Gastrocnemius medialis (tissue), 4 donors: Measurements from ENCODE around the gene GIMAP8. TPM values are rescaled to one million over a fixed set of nuclear protein-coding genes. Genes with fewer than 3 reads are reported as not detected.

Experiments used
- ATAC-seq, 2 donors: fragments of 150-250 bp; one replicate each; pipeline ENCODE4 v1.9.1; 2016
- DNase-seq, 2 donors: peaks; one replicate each; pipeline ENCODE4 v3.0.0-alpha.2; 2019
- H3K27ac ChIP-seq, 4 donors: fragments of 200-600 bp; sonication (generic); 1 replicate in 1 of 4; 2 replicates in 3 of 4; pipeline ENCODE4 v1.5.1; 2016 to 2018; ENCODE audit warnings: mild to moderate bottlenecking in 2 of 4, moderate library complexity in 1 of 4
- H3K27me3 ChIP-seq, 3 donors: fragments of 200-600 bp; sonication (generic) in 2 of 3; 1 replicate in 1 of 3; 2 replicates in 2 of 3; pipeline versions ENCODE4 v1.5.1 to v1.6.0; 2016 to 2019; ENCODE audit warnings: mild to moderate bottlenecking in 1 of 3, moderate library complexity in 1 of 3
- H3K36me3 ChIP-seq, 2 donors: fragments of 200-600 bp; sonication (generic) in 1 of 2; one replicate each; pipeline ENCODE4 v1.5.1; 2017 to 2018
- H3K4me1 ChIP-seq, 2 donors: fragments of 200-600 bp; sonication (generic) in 1 of 2; one replicate each; pipeline ENCODE4 v1.5.1; 2016 to 2017; ENCODE audit warnings: mild to moderate bottlenecking in 2 of 2
- H3K4me3 ChIP-seq, 4 donors: fragments of 200-600 bp; sonication (generic) in 3 of 4; 1 replicate in 1 of 4; 2 replicates in 3 of 4; pipeline ENCODE4 v1.5.1; 2016 to 2019; ENCODE audit warnings: mild to moderate bottlenecking in 2 of 4
- H3K9me3 ChIP-seq, 3 donors: fragments of 200-600 bp; sonication (generic) in 2 of 3; 1 replicate in 1 of 3; 2 replicates in 2 of 3; pipeline ENCODE4 v1.5.1; 2016 to 2019
- CTCF ChIP-seq, 5 experiments: fragments of 450-650 bp in 3 of 5; fragments of 200-600 bp in 2 of 5; sonication (generic) in 2 of 5; IDR thresholded peaks in 4 of 5; conservative IDR thresholded peaks in 1 of 5; 1 replicate in 4 of 5; 2 replicates in 1 of 5; pipeline ENCODE4 v1.5.1; 2016 to 2019; ENCODE audit warnings: antibody characterized with exemption in 5 of 5, mild to moderate bottlenecking in 3 of 5, moderate library complexity in 3 of 5
- POLR2A ChIP-seq, 2 donors: fragments of 450-650 bp; IDR thresholded peaks; one replicate each; pipeline ENCODE4 v1.6.1; 2017; ENCODE audit warnings: antibody characterized with exemption in 2 of 2, mild to moderate bottlenecking in 2 of 2, moderate library complexity in 2 of 2
- in situ Hi-C, 4 donors: fragments of 200-750 bp; cut with MboI; loops; one replicate each; pipeline versions ENCODE4 v1.15.0 to v1.8.0; 2017; ENCODE audit warnings: low sequenced_read_pairs in 4 of 4
- intact Hi-C: fragments of 100-400 bp; cut with DNase I; formaldehyde crosslinking; loops from one replicate; pipeline ENCODE4 v1.15.1; 2023; ENCODE audit warnings: low total_unique reads
- total RNA-seq, 4 donors: library from RNA; depleted of rRNA; stranded (reverse); fragments of >200 nt; gene quantifications; one replicate each; pipeline versions ENCODE4 v1.1.0 to v1.2.3, GENCODE V29; 2016

The GIMAP8 gene
- total RNA-seq, 4 donors from 2014 or later, result 5.4 to 10.4 (median 7.1) TPM

GRCh38 chr7:150443793-150444540, 6.5 kb upstream of the GIMAP8 start:
- no peaks in the 10 kb centered on the region for H3K4me1 ChIP-seq
- TF ChIP-seq POLR2A (IDR thresholded peaks at IDR 0.05) (no peak), CTCF (IDR thresholded peaks at IDR 0.05 in 4 of 5, conservative IDR thresholded peaks at IDR 0.05 in 1 of 5) (no peak)
- no peaks in the 10 kb centered on the region for H3K9me3 ChIP-seq
- no peaks in the 10 kb centered on the region for H3K36me3 ChIP-seq
- intact Hi-C loops (no loop called here), in situ Hi-C loops (loop anchor here in 2 of 4 donors (10.0 kb wide), 1 partner anchor 311 kb away; no protein-coding TSS in a partner anchor)
- no peak overlapping the region for H3K4me3 ChIP-seq
- H3K27ac ChIP-seq, result no peak overlapping the region
- ATAC-seq, result no peak
- no peak for DNase-seq
- peaks cover 0 to 3% (median 0%) of the 10 kb centered on the region in 3 donors for H3K27me3 ChIP-seq

GRCh38 chr7:150444674-150445365, 5.6 kb upstream of the GIMAP8 start:
- no peak for TF ChIP-seq CTCF (IDR thresholded peaks at IDR 0.05 in 4 of 5, conservative IDR thresholded peaks at IDR 0.05 in 1 of 5)
- TF ChIP-seq POLR2A (IDR thresholded peaks at IDR 0.05), result no peak
- Histone ChIP-seq H3K27ac (no peak overlapping the region), H3K4me3 (no peak overlapping the region), H3K27me3 (peaks cover 0 to 7% (median 6%) of the 10 kb centered on the region in 3 donors), H3K4me1 (no peaks in the 10 kb centered on the region), H3K9me3 (no peaks in the 10 kb centered on the region), H3K36me3 (no peaks in the 10 kb centered on the region)
- no peak for ATAC-seq
- in situ Hi-C loops, result loop anchor here in 2 of 4 donors (10.0 kb wide), 1 partner anchor 310 kb away; no protein-coding TSS in a partner anchor
- intact Hi-C loops, result loop anchor here (5.0 kb wide), 1 partner anchor 312 kb away; no protein-coding TSS in a partner anchor
- no peak for DNase-seq

GRCh38 chr7:150446288-150446938, 4.0 kb upstream of the GIMAP8 start:
- DNase-seq (no peak), ATAC-seq (no peak)
- intact Hi-C loops, result loop anchor here (5.0 kb wide), 1 partner anchor 311 kb away; no protein-coding TSS in a partner anchor
- no peak overlapping the region for H3K4me3 ChIP-seq
- in situ Hi-C loops, result loop anchor here in 2 of 4 donors (10.0 kb wide), 1 partner anchor 308 kb away; no protein-coding TSS in a partner anchor
- H3K36me3 ChIP-seq, result no peaks in the 10 kb centered on the region
- no peaks in the 10 kb centered on the region for H3K9me3 ChIP-seq
- H3K4me1 ChIP-seq, result no peaks in the 10 kb centered on the region
- peaks cover 0 to 12% (median 7%) of the 10 kb centered on the region in 3 donors for H3K27me3 ChIP-seq
- TF ChIP-seq CTCF (IDR thresholded peaks at IDR 0.05 in 4 of 5, conservative IDR thresholded peaks at IDR 0.05 in 1 of 5) (no peak), POLR2A (IDR thresholded peaks at IDR 0.05) (no peak)
- H3K27ac ChIP-seq, result peak overlapping the region in 2 of 4 donors; percentile 32 to 43

GRCh38 chr7:150447966-150448788, 2.3 kb upstream of the GIMAP8 start:
- H3K4me1 ChIP-seq, result no peaks in the 10 kb centered on the region
- in situ Hi-C loops, result loop anchor here in 2 of 4 donors (10.0 kb wide), 1 partner anchor 307 kb away; no protein-coding TSS in a partner anchor
- no peak overlapping the region for H3K27ac ChIP-seq

More at GRCh38 chr7:150447966-150448788, 2.3 kb upstream of the GIMAP8 start:
- Histone ChIP-seq H3K36me3 (no peaks in the 10 kb centered on the region), H3K9me3 (no peaks in the 10 kb centered on the region), H3K4me3 (peak overlapping the region in 1 of 4 donors; percentile 40), H3K27me3 (peaks cover 0 to 12% (median 7%) of the 10 kb centered on the region in 3 donors)
- TF ChIP-seq CTCF (IDR thresholded peaks at IDR 0.05 in 4 of 5, conservative IDR thresholded peaks at IDR 0.05 in 1 of 5) (no peak), POLR2A (IDR thresholded peaks at IDR 0.05) (no peak)
- DNase-seq (no peak), ATAC-seq (no peak)
- intact Hi-C loops, result loop anchor here (5.0 kb wide), 1 partner anchor 309 kb away; no protein-coding TSS in a partner anchor
